AG09309 (cell line): ENCODE data around the gene PPP1R3C.
A peak's percentile ranks its signal among the peaks of the same experiment; 100 is the strongest.

Experiments
- DNase-seq: peaks from one replicate; pipeline ENCODE4 v3.0.0-alpha.2; 2010; ENCODE audit warnings: low read depth
- H3K4me3 ChIP-seq: 2 replicates; pipeline ENCODE4 v1.5.1; 2011; ENCODE audit warnings: mild to moderate bottlenecking, low read depth, low read length, moderate library complexity; ENCODE audit not compliant: control insufficient read depth
- CTCF ChIP-seq: IDR thresholded peaks from 2 replicates; pipeline ENCODE4 v1.5.1; 2011; ENCODE audit warnings: mild to moderate bottlenecking, low read depth, low read length, inconsistent platforms; ENCODE audit not compliant: insufficient read depth, control insufficient read depth; ENCODE audit errors: missing control alignments

The PPP1R3C gene

GRCh38 chr10:91629715-91630549 lies 2.9 kb downstream of the PPP1R3C start:
- no peak for TF ChIP-seq CTCF
- no peak overlapping the region for H3K4me3 ChIP-seq
- no peak for DNase-seq

- DNase-seq = no peak
- TF ChIP-seq CTCF = no peak
- no peak overlapping the region for H3K4me3 ChIP-seq
These were observed 4.5 kb downstream of the PPP1R3C start for GRCh38 chr10:91628383-91628782.

- H3K4me3 ChIP-seq = no peak overlapping the region
- peak; percentile 9 for TF ChIP-seq CTCF
- no peak for DNase-seq
These were observed 5.3 kb downstream of the PPP1R3C start for GRCh38 chr10:91627344-91628102.

GRCh38 chr10:91626936-91627335 lies 5.9 kb downstream of the PPP1R3C start:
- H3K4me3 ChIP-seq = no peak overlapping the region
- no peak for DNase-seq
- TF ChIP-seq CTCF = no peak

- DNase-seq = no peak
- TF ChIP-seq CTCF = no peak
- H3K4me3 ChIP-seq = no peak overlapping the region
These were observed 8.2 kb downstream of the PPP1R3C start for GRCh38 chr10:91624633-91625032.

- no peak for DNase-seq
- H3K4me3 ChIP-seq = no peak overlapping the region
- no peak for TF ChIP-seq CTCF
These were observed 10.3 kb downstream of the PPP1R3C start for GRCh38 chr10:91622601-91623000.
